K562 (cell line): ENCODE results near the gene BHLHE40. TPM values are rescaled to one million over a fixed set of nuclear protein-coding genes. Genes with fewer than 3 reads are reported as not detected.

ENCODE experiments used
- ASH1L ChIP-seq: fragments of 450-650 bp; IDR thresholded peaks from 2 replicates; pipeline ENCODE4 v1.6.1; 2018; ENCODE audit warnings: borderline replicate concordance, mild to moderate bottlenecking, low read depth; ENCODE audit not compliant: partially characterized antibody
- CBX1 ChIP-seq: sonication (generic); IDR thresholded peaks from 2 replicates; pipeline ENCODE4 v1.6.1; 2016; ENCODE audit warnings: antibody characterized with exemption, low read depth, mild to moderate bottlenecking
- CBX5 ChIP-seq: IDR thresholded peaks from 2 replicates; pipeline ENCODE4 v1.6.1; 2014; ENCODE audit warnings: low read depth, borderline replicate concordance
- FUS ChIP-seq: fragments of 200-400 bp; formaldehyde crosslinking; optimal IDR thresholded peaks from 2 replicates; pipeline ENCODE3; 2017; ENCODE audit warnings: low read depth, low read length
- HSF4 ChIP-seq: fragments of 250-450 bp; sonication (Bioruptor Pico); IDR thresholded peaks from 2 replicates; pipeline ENCODE4 v2.1.2; 2022; ENCODE audit warnings: mild to moderate bottlenecking, moderate library complexity, borderline replicate concordance
- KLF10 ChIP-seq: fragments of 250-450 bp; sonication (Bioruptor Pico); IDR thresholded peaks from 2 replicates; pipeline ENCODE4 v1.6.1; 2021; ENCODE audit warnings: matching md5 sums
- MYC ChIP-seq, 2 experiments: fragments of 250-450 bp in 1 of 2; sonication (Bioruptor Pico) in 1 of 2; IDR thresholded peaks; 2 replicates each; pipeline versions ENCODE4 v1.5.1 to v1.6.1; 2012 to 2021; ENCODE audit warnings: low read depth in 2 of 2, borderline replicate concordance in 1 of 2, improper control_type of control experiment in 1 of 2, low read length in 1 of 2, mild to moderate bottlenecking in 1 of 2, moderate library complexity in 1 of 2
- NFXL1 ChIP-seq: fragments of 450-650 bp; formaldehyde crosslinking; IDR thresholded peaks from 2 replicates; pipeline ENCODE4 v1.4.0; 2021; ENCODE audit warnings: mild to moderate bottlenecking
- NKRF ChIP-seq: fragments of 450-650 bp; IDR thresholded peaks from 2 replicates; pipeline ENCODE4 v1.6.1; 2016; ENCODE audit warnings: borderline replicate concordance
- PHF8 ChIP-seq: fragments of 200-600 bp; sonication (generic); IDR thresholded peaks from 2 replicates; pipeline ENCODE4 v1.6.1; 2012; ENCODE audit warnings: mixed run types, mild to moderate bottlenecking, inconsistent platforms, low read length, moderate library complexity, borderline replicate concordance
- PURB ChIP-seq: sonication (generic); formaldehyde crosslinking; IDR thresholded peaks from 2 replicates; pipeline ENCODE4 v1.9.0; 2021; ENCODE audit warnings: low read depth, mild to moderate bottlenecking, missing genetic modification reagents
- SFPQ ChIP-seq: fragments of 200-400 bp; formaldehyde crosslinking; IDR thresholded peaks from 2 replicates; pipeline ENCODE4 v1.6.1; 2017; ENCODE audit warnings: mild to moderate bottlenecking, low read depth, low read length, moderate library complexity
- SMC3 ChIP-seq: conservative IDR thresholded peaks from 2 replicates; pipeline ENCODE4 v1.6.1; 2011; ENCODE audit warnings: low read depth, low read length, improper control_type of control experiment; ENCODE audit not compliant: insufficient read depth
- ZBTB7A ChIP-seq: IDR thresholded peaks from 2 replicates; pipeline ENCODE4 v1.6.1; 2011; ENCODE audit warnings: low read depth, mild to moderate bottlenecking, low read length, moderate library complexity, borderline replicate concordance; ENCODE audit not compliant: control insufficient read depth
- ZNF12 ChIP-seq: sonication (generic); formaldehyde crosslinking; IDR thresholded peaks from 2 replicates; pipeline ENCODE4 v1.4.0; 2020; ENCODE audit warnings: mild to moderate bottlenecking, missing genetic modification reagents
- ZNF449 ChIP-seq: fragments of 250-450 bp; sonication (Bioruptor Pico); IDR thresholded peaks from 2 replicates; pipeline ENCODE4 v1.8.0; 2022; ENCODE audit warnings: moderate library complexity, mild to moderate bottlenecking, inconsistent platforms
- polyA plus RNA-seq, 8 experiments: library from polyadenylated mRNA; depleted of rRNA in 4 of 8; stranded (reverse) in 5 of 8; unstranded in 3 of 8; fragments of >200 nt; fragmentation: Nextera tagmentation in 2 of 8; fragmentation: Illumina TruSeq in 1 of 8; extraction: Ambion mirVana in 2 of 8; extraction: Trizol in 1 of 8; gene quantifications; 2 replicates each; pipeline versions ENCODE4 v1.2.1 to v1.2.3, GENCODE V29; 2011 to 2014; ENCODE audit warnings: inconsistent platforms in 1 of 8, missing spikeins in 1 of 8
- total RNA-seq, 7 experiments: library from RNA; depleted of rRNA in 6 of 7; stranded (reverse); fragments of >200 nt in 6 of 7; fragmentation: Illumina TruSeq in 2 of 7; extraction: Trizol in 2 of 7; gene quantifications; 2 replicates each; pipeline versions ENCODE4 v1.2.1 to v1.2.3, GENCODE V29; 2011 to 2021; ENCODE audit warnings: low replicate concordance in 1 of 7
- TF ChIP-seq, protein P1 (sequence below): fragments of 450-650 bp; IDR thresholded peaks from 2 replicates; pipeline ENCODE4 v1.6.1; 2016; ENCODE audit warnings: mild to moderate bottlenecking
- TF ChIP-seq, protein P2 (sequence below): IDR thresholded peaks from 2 replicates; pipeline ENCODE4 v1.6.1; 2011; ENCODE audit not compliant: insufficient read length; ENCODE audit errors: extremely low read depth

Gene BHLHE40
- total and polyA plus RNA-seq, 9 of the 15 experiments (the other 6 are each of a cell fraction or from before 2014, with no cell fraction given) = 12.0 to 83.9 (median 31.4) TPM

DNA sequence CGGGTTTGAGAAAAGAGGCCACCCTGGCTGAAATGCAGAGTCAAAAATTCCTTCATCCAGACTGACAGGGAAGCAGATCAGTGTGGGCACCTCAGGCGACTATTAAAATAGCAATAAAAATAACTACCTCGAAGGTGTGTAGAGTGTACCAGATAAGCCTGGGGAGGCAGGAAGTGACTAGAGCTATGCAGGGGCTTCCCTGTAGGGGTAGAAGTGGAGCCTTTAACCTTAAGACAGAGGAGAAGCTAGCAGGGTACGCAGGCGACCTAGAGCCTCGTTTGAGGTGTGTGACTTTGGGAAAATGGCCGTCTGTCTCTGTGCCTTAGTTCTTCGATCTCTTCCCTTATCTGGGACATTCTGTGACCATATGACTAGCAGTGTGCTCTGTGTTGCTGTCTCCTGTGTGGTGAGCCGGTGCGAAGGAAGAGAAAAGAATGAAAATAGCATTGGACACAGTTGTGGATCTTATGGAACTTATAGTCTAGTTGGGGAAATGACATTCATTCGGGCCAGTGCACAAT lies 17.6 kb downstream of the BHLHE40 start (continued):
- no peak for TF ChIP-seq SFPQ
- 0 out of 2 replicates have a peak, but pooled peaks have one; percentile 13 for TF ChIP-seq SMC3
- no peak for TF ChIP-seq CBX5
- 0 out of 2 replicates have a peak, but pooled peaks have one; percentile 48 for TF ChIP-seq ZNF449 (CRISPR knock-in tag)
- peak; percentile 4; the same call in 1 of the 2 replicates for TF ChIP-seq MYC (IDR thresholded peaks at IDR 0.05; ENCODE audit: low read depth, low read length)
- peak; percentile 10; the same call in 1 of the 2 replicates for TF ChIP-seq MYC (CRISPR knock-in tag; IDR thresholded peaks at IDR 0.05; ENCODE audit: borderline replicate concordance, low read depth)
- TF ChIP-seq, protein P1, sequence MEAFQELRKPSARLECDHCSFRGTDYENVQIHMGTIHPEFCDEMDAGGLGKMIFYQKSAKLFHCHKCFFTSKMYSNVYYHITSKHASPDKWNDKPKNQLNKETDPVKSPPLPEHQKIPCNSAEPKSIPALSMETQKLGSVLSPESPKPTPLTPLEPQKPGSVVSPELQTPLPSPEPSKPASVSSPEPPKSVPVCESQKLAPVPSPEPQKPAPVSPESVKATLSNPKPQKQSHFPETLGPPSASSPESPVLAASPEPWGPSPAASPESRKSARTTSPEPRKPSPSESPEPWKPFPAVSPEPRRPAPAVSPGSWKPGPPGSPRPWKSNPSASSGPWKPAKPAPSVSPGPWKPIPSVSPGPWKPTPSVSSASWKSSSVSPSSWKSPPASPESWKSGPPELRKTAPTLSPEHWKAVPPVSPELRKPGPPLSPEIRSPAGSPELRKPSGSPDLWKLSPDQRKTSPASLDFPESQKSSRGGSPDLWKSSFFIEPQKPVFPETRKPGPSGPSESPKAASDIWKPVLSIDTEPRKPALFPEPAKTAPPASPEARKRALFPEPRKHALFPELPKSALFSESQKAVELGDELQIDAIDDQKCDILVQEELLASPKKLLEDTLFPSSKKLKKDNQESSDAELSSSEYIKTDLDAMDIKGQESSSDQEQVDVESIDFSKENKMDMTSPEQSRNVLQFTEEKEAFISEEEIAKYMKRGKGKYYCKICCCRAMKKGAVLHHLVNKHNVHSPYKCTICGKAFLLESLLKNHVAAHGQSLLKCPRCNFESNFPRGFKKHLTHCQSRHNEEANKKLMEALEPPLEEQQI = no peak
- no peak for TF ChIP-seq FUS
- TF ChIP-seq NKRF = no peak
- TF ChIP-seq NFXL1 = peak; percentile 70; the same call in 1 of the 2 replicates
- TF ChIP-seq, protein P2, sequence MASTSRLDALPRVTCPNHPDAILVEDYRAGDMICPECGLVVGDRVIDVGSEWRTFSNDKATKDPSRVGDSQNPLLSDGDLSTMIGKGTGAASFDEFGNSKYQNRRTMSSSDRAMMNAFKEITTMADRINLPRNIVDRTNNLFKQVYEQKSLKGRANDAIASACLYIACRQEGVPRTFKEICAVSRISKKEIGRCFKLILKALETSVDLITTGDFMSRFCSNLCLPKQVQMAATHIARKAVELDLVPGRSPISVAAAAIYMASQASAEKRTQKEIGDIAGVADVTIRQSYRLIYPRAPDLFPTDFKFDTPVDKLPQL = no peak
- TF ChIP-seq KLF10 = no peak
- peak; percentile 75; the same call in 1 of the 2 replicates for TF ChIP-seq HSF4 (CRISPR knock-in tag)
- TF ChIP-seq PHF8 = no peak
- TF ChIP-seq CBX1 = no peak
- no peak for TF ChIP-seq PURB (CRISPR knock-in tag)
- TF ChIP-seq ASH1L = no peak
- TF ChIP-seq ZBTB7A = peak; percentile 36; the same call in 1 of the 2 replicates
- TF ChIP-seq ZNF12 = no peak
